HG03103 (cell line): ENCODE measurements around the gene TXNRD1.

Experiments used
- ATAC-seq: cut with Tn5 transposase; IDR thresholded peaks from one replicate; pipeline ENCODE4 v1.9.1; 2021; ENCODE audit warnings: low read depth; ENCODE audit not compliant: unreplicated experiment

TXNRD1 gene

DNA sequence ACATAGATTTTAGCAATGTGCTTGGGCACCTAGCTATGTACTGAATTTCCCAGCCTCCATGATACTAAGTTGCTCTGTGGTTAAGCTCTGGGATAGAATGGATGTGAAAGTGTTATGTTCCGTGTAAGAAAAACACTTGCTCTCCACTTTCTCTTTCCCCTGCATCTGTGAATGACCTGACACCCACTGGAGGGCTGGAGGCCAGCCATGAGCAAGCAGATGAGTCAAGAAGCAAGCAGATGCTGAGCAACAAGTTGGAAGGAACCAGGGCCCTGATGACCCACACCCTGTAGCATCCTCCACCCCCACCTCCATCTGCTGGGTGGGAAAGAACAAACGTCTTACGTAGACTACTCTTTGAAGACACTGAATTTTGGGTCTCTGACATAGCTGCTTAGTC lies 144.6 kb downstream of the TXNRD1 start:
- no peak for ATAC-seq

DNA sequence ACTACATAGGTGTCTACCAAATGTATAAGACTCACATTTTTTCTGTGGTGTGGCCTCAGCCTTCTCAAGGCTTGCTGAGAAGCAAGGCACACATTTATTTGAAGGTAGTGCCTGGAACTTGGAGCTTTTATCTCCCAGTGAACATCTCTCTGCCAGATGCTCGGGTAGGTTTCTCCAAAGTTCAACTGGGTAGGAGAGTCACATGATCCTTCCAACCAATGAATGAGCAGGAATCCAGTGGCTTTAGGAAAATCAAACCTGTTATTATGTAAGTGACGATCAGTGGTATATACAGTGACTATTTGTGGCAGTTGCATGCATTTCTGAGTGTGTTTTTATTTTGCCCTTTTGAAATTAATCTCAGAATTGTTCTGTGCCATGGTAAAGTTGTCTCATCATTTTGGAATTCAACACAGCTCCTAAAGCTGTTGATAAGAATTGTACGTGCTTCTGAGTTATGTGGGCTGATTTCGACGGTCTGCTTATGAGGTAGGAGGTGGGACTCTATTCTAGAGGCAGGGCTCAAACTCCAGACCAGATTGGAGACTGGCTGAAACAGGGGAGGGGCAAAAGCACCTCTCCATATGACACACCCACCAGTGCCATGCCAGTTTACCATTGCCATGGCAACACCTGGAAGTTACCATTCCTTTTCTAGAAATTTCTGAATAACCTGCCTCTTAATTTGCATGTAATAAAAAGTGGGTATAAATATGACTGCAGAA lies 145.6 kb downstream of the TXNRD1 start:
- ATAC-seq = no peak

DNA sequence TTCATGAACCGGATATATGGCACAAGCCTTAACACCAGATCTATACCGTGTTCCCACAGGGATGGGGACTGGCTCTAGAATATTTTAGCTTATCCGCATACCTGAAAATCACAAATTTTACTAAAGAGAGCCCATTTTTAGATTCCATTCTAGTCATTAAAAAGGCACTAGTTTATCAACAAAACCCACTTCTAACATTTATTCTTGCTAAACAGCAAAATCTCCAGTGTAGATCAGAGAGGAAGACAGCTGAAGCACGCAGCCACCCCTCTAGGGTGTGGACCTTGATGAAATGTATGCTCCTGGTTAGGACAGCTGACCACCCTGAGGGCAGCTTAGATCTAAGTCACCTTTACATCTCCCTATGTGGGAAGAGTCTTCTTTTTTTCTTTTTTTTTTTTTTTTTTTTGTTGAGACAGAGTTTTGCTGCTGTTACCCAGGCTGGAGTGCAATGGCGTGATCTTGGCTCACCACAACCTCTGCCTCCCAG lies 150.4 kb downstream of the TXNRD1 start:
- ATAC-seq = no peak

DNA sequence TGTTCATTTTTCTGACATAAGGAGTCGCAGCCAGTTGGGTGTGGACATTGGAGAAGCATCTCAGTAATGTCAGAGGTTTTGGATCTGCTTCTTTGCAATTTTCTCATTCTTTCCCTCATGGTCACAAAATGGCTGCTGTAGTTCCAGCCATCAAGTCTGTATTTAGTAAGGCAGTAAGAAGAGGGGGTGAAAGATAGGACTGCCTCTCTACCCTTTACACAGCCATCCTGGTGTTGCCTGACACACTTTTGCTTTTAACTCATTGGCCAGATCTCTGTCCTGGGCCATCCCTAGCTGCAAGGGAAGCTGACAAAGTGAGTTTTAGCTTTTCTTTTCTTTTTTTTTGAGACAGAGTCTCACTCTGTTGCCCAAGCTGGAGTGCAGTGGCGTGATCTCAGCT lies 154.1 kb downstream of the TXNRD1 start:
- no peak for ATAC-seq

DNA sequence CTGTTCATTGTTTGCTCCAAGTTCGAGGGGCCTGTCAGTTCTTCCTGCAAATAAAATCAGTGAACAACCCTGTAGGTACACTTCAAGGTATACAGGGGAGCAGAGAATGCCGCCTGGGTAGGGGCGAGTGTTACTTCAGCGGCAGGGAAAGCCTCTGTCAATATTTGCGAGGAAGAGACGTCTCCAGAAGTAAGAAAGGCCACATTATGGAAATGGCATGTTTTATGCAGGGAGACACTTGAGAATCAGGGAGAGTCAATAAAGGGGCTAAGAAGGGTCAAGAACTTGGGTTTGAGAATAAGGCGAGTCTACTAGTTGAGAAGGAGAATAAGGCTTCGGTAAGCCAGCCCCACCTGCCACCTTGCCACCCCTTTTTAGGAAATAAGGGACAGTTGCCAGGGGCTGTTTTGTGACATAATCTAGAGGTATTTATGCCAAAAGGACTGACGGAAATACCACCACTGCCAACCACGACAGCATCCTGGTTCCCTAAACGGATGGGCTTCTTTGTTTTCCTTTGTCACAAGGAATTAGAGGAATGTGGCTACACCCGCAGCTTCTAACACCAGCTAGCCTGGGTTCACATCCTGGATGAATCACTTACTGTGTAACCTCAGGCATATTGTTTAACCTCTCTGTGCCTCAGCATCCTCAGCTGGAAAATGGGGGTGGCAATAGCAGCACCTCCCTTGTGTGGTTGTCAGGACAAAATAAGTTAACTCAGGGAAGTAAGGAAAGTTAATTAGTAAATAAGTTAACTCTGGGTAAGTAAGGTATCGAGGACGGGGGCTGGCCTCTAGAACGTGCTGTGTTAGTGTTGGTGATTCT lies 155.7 kb downstream of the TXNRD1 start:
- ATAC-seq = no peak

DNA sequence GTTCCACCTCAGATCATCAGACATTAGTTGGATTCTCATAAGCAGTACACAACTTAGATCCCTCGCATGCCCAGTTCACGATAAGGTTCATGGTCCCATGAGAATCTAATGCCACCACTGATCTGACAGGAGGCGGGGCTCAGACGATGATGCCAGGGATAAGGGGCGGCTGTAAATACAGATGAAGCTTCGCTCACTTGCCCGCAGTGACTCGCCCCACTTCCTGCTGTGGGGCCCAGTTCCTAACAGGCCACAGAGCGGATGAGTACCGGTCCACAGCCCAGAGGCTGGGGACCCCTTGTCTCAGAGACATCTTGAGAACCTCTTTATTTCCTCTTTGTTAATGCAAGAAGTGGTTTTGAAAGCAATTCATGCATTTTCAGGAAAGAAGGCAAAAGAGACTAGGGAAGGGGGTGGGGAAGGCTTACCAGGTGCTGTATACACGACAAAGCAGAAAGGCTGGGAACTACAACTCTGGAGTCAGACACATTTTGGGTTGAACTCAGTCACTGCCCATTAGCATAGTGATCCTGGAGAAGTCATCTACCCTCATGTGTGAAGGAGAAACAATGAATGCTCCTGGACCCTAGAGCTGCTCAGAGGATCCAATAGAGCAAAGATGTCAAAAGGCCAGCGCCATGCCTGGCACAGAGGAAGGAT lies 156.6 kb downstream of the TXNRD1 start:
- ATAC-seq = no peak

DNA sequence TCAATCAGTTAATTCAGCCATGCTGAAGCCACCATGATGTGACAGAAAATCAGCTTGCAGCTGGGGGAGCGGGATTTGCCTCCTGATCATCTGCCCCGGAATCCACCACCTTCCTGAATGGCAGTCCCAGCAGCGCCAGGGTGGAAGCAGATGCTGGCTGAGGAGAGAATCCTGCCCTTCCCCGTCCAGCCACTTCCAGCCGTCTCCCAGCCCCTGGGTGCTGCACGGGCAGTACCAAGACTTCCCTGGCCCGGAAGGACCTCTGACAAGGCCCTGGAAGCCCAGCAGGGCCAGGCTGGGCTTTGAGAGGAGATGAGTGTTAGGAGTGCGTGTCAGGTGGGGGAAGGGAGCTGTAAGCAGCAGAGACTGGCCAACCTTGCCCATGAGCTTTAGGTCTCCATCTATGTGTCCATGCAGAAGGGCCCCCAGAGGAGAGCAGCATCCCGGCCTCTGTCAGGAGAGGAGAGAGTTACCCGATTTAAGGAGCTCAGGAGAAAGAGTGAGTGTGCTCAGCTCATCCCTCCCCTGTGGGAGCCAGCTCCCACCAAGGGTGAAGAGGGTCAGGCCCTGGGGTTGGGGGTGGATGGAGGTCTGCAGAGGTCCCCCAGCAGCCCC lies 157.2 kb downstream of the TXNRD1 start:
- ATAC-seq = no peak

DNA sequence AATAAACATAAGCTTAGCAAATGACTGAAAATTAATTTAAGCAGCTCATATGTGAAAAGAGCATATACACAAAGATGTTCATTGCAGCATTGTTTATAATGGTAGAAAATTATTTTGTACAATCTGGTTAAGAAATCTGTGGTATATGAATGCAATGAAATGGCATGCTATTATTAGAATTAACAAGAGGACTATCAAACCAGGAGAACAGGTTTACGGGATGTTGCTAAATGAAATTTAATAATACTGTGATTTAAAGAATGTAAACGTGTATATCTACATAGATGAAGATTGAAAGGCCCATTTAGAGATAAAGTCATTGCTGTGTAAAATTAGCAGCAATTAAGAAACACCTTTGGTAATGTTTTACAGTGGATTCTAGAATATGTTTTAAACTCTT lies 158.5 kb downstream of the TXNRD1 start:
- no peak for ATAC-seq

DNA sequence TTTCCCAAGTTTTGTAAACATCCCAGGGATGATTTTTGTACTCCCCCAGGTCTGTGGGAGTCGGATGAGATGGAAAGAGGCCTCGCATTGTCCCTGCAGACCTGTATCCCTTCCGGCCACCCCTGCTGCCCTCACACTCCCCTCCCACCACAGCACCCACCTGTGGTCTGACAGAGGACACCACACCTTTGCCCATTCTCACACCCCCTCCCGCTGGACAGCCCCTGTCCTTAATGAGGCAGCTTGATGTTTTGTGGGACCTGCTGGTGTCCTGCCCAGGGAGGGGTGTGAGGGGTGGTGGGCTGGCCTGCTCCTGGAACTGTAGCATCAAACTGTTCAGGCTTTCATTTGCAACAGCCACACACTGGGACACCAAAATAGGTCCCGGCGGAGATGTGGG lies 159.2 kb downstream of the TXNRD1 start:
- no peak for ATAC-seq

DNA sequence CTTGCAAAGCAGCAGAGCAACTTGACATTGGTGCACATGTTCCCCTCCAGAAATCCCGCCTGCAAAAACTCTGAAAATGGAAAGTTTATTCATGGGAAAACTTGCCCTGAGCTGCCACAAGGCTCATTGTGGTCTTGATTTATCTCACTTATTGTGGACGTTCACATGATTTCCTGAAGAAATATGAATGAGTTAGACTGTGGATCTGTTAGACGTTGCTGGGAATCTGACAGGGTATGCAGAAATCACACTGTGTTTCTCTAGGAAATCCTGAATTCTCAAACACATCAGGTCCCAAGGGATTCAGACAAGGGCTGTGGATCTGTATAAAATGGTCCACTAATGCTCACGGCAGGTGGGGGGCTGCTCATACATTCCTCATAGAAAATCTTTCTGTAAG lies 160.2 kb downstream of the TXNRD1 start:
- no peak for ATAC-seq

DNA sequence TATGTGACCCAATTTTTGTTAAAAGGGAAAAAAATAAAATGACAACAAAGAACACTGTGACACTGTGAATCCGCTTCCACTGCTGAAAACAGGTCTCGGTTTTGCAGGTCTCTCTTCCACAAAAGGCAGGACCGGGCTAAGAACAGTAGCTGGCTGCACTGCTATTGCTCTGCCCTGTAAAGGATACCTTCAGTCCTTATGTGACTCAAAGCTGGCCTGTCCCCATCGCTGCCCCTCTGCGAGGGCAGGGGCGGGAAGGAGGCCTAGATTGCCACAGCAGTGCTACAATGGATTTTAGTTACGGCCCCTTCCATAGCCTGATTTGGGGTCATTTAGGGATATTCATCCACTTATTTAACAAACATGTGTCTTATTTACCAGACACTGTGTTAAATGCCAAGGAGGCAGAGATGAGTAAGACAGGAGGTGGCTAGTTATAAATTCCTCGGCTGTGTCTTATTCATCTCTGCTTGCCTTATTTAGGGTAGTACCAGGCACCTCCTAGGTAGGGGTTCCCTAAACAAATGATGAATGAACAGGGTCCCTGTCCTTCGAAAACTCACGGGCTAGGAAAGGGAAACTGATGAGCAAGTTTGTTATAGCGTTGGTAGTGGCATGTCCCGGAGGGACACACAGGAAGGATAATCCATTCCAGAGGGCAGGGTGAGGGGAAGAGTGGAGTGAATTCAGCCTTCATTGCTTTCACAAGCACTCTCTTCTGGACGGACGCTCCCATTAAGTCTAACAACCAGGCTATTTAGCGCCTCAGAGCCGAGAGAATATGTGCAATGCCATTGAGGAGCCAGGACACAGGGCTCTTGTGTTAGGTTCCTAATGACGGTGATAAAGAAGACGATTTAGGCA lies 161.3 kb downstream of the TXNRD1 start:
- ATAC-seq = no peak

DNA sequence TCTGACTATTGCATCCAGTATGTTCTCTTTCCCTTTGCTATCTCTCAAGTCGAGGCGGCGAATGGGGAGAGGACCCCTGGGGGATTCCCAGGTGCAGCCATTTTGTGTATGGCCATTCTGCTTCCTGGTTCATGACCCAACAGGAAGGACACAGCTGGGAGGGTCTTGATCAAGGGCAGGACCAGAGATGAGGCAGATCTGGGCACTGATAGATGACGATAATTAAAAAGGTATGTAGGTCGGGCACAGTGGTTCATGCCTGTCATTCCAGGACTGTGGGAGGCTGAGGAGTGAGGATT lies 161.9 kb downstream of the TXNRD1 start:
- no peak for ATAC-seq

DNA sequence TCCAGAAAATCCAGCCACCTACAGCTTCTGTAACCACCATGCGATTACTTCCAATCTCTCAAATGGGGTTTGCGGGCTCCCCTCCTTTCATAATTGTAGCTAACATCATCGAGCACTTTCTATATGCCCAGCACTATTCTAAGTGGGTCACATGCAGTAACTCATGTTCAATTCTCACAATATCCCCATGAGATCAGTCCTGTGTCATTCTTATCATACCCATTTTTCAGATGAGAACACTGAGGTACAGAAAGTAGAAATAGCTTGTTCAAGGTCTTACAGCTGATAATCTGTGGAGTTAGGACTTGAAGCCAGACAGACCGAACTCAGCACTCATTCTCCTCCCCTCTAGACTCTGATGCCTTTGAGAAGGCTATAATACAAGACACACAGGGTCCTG lies 162.8 kb downstream of the TXNRD1 start:
- no peak for ATAC-seq

DNA sequence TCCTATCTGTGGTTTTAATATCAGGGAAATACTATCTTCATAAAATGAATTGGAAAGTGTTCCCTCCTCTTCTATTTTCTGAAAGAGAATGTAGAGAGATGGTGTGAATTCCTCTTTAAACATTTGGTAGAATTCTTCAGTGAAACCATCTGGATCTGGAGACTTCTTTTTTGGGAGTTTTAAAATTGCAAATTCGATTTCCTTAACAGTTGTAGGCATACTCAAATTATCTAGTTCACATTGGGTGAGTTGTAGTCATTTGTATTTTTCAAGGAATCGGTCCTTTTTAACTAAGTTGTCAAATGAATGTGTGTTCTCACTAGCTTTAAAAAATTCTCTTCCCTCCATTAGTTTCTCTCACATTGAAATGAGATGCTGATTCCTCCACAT lies 165.8 kb downstream of the TXNRD1 start:
- no peak for ATAC-seq

DNA sequence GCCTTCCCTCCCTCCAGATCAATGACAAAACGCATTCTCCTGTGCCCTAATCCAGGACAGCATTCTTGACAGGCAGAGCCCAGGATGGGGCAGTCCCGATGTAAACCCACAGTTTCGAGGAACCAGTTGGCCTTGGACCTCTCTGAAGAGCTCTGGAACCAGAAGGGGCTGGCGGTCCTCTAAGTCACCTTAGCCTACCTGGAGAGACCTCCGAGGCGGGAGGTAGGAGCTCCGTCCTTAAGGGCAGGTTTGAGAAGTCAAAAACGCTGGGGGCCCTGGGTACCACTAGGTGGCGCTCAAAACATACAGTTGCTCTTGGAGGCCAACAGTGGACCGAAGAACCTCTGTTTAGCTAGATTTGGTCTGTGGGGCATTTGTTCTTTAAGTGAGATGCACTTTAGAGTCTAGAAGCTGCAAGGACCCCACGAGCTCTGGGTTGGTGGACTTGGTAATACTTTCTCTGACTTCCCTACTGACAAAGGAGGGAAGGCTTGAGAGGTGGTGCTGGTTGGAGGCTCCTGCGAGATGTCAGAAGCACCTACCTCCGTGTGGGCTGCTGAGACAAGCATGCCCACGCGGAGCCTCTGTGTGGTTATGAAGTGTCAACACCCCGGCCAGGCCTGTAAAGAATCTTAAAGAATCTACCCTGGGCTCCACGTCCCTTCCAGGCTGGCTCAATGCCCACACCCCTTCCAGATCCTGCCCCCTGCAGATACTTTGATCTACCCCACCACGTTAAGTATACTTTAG lies 166.3 kb downstream of the TXNRD1 start:
- no peak for ATAC-seq

DNA sequence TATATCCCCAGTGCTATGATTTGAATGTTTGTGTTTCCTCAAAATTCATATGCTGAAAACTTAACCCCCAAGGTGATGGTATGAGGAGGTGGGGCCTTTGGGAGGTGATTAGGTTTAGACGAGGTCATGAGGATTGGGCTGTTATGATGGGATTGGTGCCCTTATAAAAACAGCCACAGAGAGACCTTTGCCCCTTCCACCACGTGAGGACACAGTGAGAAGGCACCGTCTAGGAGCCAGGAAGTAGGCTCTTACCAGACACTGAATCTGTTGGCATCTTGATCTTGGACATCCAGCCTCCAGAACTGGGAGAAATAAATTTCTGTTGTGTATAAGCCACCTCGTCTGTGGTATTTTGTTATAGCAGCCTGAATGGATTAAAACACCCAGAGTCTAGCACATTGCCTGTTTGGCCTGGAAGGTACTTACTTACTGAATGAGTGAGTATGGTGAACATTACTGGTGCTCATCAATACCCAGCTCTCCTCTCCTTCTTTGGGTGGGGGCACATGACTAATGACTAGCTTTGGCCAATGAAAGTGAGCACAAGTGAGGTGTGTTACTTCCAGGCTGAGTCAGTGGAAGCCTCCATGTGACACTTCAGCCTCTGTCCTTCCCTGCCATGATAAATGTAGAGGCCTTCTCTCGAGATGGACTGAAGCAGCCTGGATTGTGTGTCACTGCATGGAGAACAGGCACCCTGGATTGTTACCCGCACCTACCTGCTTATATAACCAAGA lies 168.7 kb downstream of the TXNRD1 start:
- ATAC-seq = no peak

DNA sequence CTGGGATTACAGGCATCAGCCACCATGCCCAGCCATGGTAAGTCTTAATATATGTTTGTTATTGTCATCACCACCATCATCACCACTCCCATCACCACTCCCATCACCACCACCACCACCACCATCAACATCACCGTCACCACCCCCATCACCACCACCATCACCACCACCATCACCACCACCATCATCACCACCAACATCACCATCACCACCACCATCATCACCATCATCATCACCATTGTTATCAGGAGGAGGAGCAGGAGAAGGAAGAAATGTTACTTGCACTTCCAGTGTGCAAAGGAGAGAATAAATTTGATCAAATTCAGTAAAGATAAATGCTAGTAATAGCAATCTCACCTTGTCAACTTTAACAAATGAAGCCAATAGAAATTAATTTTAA lies 169.9 kb downstream of the TXNRD1 start:
- ATAC-seq = no peak

DNA sequence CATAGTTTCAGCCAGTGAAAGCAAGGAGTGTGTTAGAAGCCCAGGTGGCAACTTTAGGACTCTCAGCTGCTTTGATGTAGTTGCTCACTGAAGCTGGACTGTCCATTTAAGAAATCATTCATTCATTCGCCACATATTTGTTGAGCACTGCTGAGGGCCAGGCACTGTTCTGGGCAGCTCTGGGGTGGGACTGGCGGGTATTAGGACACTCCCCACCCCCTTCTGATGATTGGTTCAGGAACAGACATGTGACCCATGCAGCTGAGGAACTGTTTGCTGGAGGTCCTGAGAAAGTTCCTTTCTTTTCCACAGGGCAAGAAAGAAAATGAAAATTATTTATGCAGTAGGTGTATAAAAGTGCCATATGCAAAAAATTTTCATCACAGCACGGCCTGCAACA lies 170.9 kb downstream of the TXNRD1 start:
- ATAC-seq = no peak

DNA sequence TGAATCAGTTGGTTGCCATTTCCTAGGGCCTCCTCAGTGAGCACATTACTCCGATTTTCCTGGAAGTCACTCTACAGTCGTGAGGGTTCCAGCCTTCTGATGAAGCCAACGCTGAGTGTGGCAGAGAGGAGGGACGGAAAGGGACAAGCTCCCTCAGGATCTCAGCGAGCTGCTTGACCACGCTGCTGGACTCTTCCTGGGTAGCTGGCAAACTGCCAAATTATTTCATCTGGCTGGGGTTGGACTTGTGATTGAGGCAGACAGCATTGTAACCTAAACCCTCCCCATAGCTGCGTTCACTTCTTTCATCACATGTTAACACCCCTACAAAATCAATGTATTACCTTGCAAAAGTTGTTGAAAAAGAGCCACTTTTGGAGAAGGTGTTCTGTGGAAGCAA lies 171.6 kb downstream of the TXNRD1 start:
- ATAC-seq = no peak
